Endothelial cell of umbilical vein (primary cell): Measurements from ENCODE around the gene TMEM233. TPM values are rescaled to one million over a fixed set of nuclear protein-coding genes. Genes with fewer than 3 reads are reported as not detected.

Experiments
- BruUV-seq: library from RNA; stranded (reverse); fragments of 400-500 nt; replicated peaks from 2 replicates; lab custom pipeline; 2021; lab: Mats Ljungman, UMichigan
- CTCF ChIA-PET: fragments of 300-600, 350-600 bp; sonication (Branson Sonifier 250); formaldehyde crosslinking; loops from one replicate; lab custom pipeline; 2021; ENCODE audit warnings: antibody characterized with exemption, inconsistent platforms; lab: Charles Lee
- POLR2A ChIA-PET: fragments of 300-600, 350-600 bp; sonication (Branson Sonifier 250); formaldehyde crosslinking; loops from one replicate; lab custom pipeline; 2021; ENCODE audit warnings: antibody characterized with exemption, inconsistent platforms; lab: Charles Lee
- DNase-seq: peaks from one replicate; pipeline ENCODE4 v3.0.0-alpha.2; 2011; ENCODE audit warnings: low read depth, low spot score
- FAIRE-seq: peaks from 2 replicates; lab custom pipeline; 2011; peaks lifted over from hg19 to GRCh38; lab: Jason Lieb, UNC
- H2AFZ ChIP-seq: 2 replicates; pipeline ENCODE4 v1.6.0; 2012; ENCODE audit warnings: low read depth, low read length, control low read depth, inconsistent platforms
- H3K27ac ChIP-seq: 2 replicates; pipeline ENCODE4 v1.5.1; 2011; ENCODE audit warnings: low read depth, mild to moderate bottlenecking, control low read depth, low read length, moderate library complexity; ENCODE audit not compliant: insufficient read depth
- H3K27me3 ChIP-seq, 2 experiments: 2 replicates each; pipeline versions ENCODE4 v1.6.0 to v1.6.1; 2011; ENCODE audit warnings: low read length in 2 of 2, mixed read lengths in 1 of 2; ENCODE audit not compliant: control insufficient read depth in 2 of 2, insufficient read depth in 2 of 2
- H3K36me3 ChIP-seq, 2 experiments: 2 replicates in 1 of 2; 3 replicates in 1 of 2; pipeline ENCODE4 v1.5.1; 2011; ENCODE audit warnings: low read length in 2 of 2, mild to moderate bottlenecking in 1 of 2, moderate library complexity in 1 of 2; ENCODE audit not compliant: control insufficient read depth in 2 of 2, insufficient read depth in 2 of 2; ENCODE audit errors: extremely low read depth in 1 of 2
- H3K4me1 ChIP-seq: 3 replicates; pipeline ENCODE4 v1.5.1; 2011; ENCODE audit warnings: mild to moderate bottlenecking, low read length; ENCODE audit not compliant: control insufficient read depth, insufficient read depth; ENCODE audit errors: extremely low read depth
- H3K4me2 ChIP-seq: 2 replicates; pipeline ENCODE4 v1.6.1; 2011; ENCODE audit warnings: low read length, control low read depth, mixed read lengths; ENCODE audit not compliant: insufficient read depth
- H3K4me3 ChIP-seq, 3 experiments: fragments of 200-600 bp in 1 of 3; sonication (generic), shearing (Covaris generic) in 1 of 3; replicated peaks in 1 of 3; 2 replicates each; pipeline ENCODE4 v1.5.1; 2011 to 2016; ENCODE audit warnings: control low read depth in 3 of 3, low read length in 3 of 3, mild to moderate bottlenecking in 2 of 3, inconsistent platforms in 1 of 3, low read depth in 1 of 3, moderate library complexity in 1 of 3; ENCODE audit not compliant: insufficient read depth in 1 of 3
- H3K79me2 ChIP-seq: 2 replicates; pipeline ENCODE4 v1.6.0; 2012; ENCODE audit warnings: low read length, inconsistent platforms; ENCODE audit not compliant: control insufficient read depth, insufficient read depth
- H3K9ac ChIP-seq: replicated peaks from 2 replicates; pipeline ENCODE3; 2011; ENCODE audit warnings: low read length, control low read depth; ENCODE audit not compliant: insufficient read depth; ENCODE audit errors: extremely low read depth
- H3K9me1 ChIP-seq: replicated peaks from 3 replicates; pipeline ENCODE4 v1.6.0; 2011; ENCODE audit warnings: mild to moderate bottlenecking, low read length; ENCODE audit not compliant: control insufficient read depth, insufficient read depth; ENCODE audit errors: extremely low read depth
- H3K9me3 ChIP-seq: replicated peaks from 2 replicates; pipeline ENCODE4 v1.5.1; 2012; ENCODE audit warnings: low read length, inconsistent platforms; ENCODE audit not compliant: control insufficient read depth, insufficient read depth
- H4K20me1 ChIP-seq: replicated peaks from 2 replicates; pipeline ENCODE3; 2011; ENCODE audit warnings: mild to moderate bottlenecking, low read length; ENCODE audit not compliant: control insufficient read depth, insufficient read depth; ENCODE audit errors: extremely low read depth
- CTCF ChIP-seq, 2 donors: IDR thresholded peaks; 1 replicate in 1 of 2; 2 replicates in 1 of 2; pipeline ENCODE4 v1.5.1; 2011; ENCODE audit warnings: low read length in 2 of 2, mild to moderate bottlenecking in 2 of 2, moderate library complexity in 2 of 2, control low read depth in 1 of 2, inconsistent platforms in 1 of 2, low read depth in 1 of 2; ENCODE audit not compliant: insufficient read depth in 1 of 2; ENCODE audit errors: extremely low read depth in 1 of 2
- EZH2 ChIP-seq: IDR thresholded peaks from 2 replicates; pipeline ENCODE4 v1.6.1; 2012; ENCODE audit warnings: borderline replicate concordance, low read depth, mild to moderate bottlenecking, moderate library complexity, low read length, inconsistent platforms; ENCODE audit not compliant: severe bottlenecking
- FOS ChIP-seq: IDR thresholded peaks from 2 replicates; pipeline ENCODE4 v1.6.1; 2011; ENCODE audit warnings: mild to moderate bottlenecking, low read length, moderate library complexity, borderline replicate concordance; ENCODE audit not compliant: insufficient read depth
- GATA2 ChIP-seq: IDR thresholded peaks from 2 replicates; pipeline ENCODE4 v1.7.0; 2011; ENCODE audit warnings: low read depth, mild to moderate bottlenecking, moderate library complexity, mixed read lengths, low read length; ENCODE audit not compliant: insufficient read length, insufficient read depth
- JUN ChIP-seq: IDR thresholded peaks from 2 replicates; pipeline ENCODE4 v1.6.1; 2011; ENCODE audit warnings: borderline replicate concordance, low read depth; ENCODE audit not compliant: insufficient read length, insufficient read depth
- MAX ChIP-seq: IDR thresholded peaks from 2 replicates; pipeline ENCODE4 v1.6.1; 2011; ENCODE audit not compliant: insufficient read depth, insufficient read length
- MYC ChIP-seq: IDR thresholded peaks from one replicate; pipeline ENCODE4 v1.6.1; 2011; ENCODE audit warnings: mild to moderate bottlenecking, low read depth, low read length
- POLR2A ChIP-seq: IDR thresholded peaks from 2 replicates; pipeline ENCODE4 v1.6.1; 2012; ENCODE audit warnings: low read depth, mild to moderate bottlenecking, control low read depth, low read length
- POLR2AphosphoS5 ChIP-seq: IDR thresholded peaks from 2 replicates; pipeline ENCODE4 v1.6.1; 2012; ENCODE audit warnings: low read depth, mild to moderate bottlenecking, control low read depth, low read length, moderate library complexity; ENCODE audit not compliant: insufficient read depth
- dilution Hi-C: fragments of 300-500 bp; cut with MboI; formaldehyde crosslinking; loops from one replicate; pipeline ENCODE4 v1.15.0; 2019; ENCODE audit warnings: low sequenced_read_pairs; ENCODE audit not compliant: extremely low pct_ligation_motif_present
- intact Hi-C: fragments of 100-400 bp; cut with micrococcal nuclease; formaldehyde crosslinking; loops from one replicate; pipeline ENCODE4 v1.10.0; 2022
- polyA plus RNA-seq, 4 experiments: library from polyadenylated mRNA; depleted of rRNA in 3 of 4; stranded (reverse) in 3 of 4; unstranded in 1 of 4; fragments of >200 nt; gene quantifications; 2 replicates each; pipeline versions ENCODE4 v1.2.1 to v1.2.3, GENCODE V29; 2011 to 2012; ENCODE audit warnings: missing spikeins in 1 of 4
- total RNA-seq: library from RNA; stranded (reverse); gene quantifications from 2 replicates; pipeline ENCODE4 v1.2.3, GENCODE V29; 2021

Gene TMEM233
- total and polyA plus RNA-seq, 2 donors (not counting 3 experiments of a cell fraction or from before 2014, with no cell fraction given) = 0.01 TPM; not detected in 1

- intact Hi-C loops = no loop called here
- H3K27ac ChIP-seq = no peak overlapping the region
- FAIRE-seq = no peak
- ChIA-PET CTCF (interaction anchor here (1.6 to 1.7 kb wide), 2 partner anchors 46 to 176 kb away, joined by 3 to 5 read pairs; no protein-coding TSS in a partner anchor), POLR2A (interaction anchor here (0.7 kb wide), 1 partner anchor 57 kb away, joined by 4 read pairs; no protein-coding TSS in a partner anchor)
- dilution Hi-C loops = no loop called here
- H2AFZ ChIP-seq = no peak overlapping the region
- H4K20me1 ChIP-seq = no peaks in the 10 kb centered on the region
- no peaks in the 10 kb centered on the region for H3K36me3 ChIP-seq
- BruUV-seq = no TSS peak
- no peak overlapping the region for H3K4me2 ChIP-seq
- no peaks in the 10 kb centered on the region for H3K79me2 ChIP-seq
- H3K27me3 ChIP-seq = peaks cover 0 to 3% of the 10 kb centered on the region in 2 experiments
- H3K9ac ChIP-seq = no peak overlapping the region
- no peak overlapping the region for H3K4me3 ChIP-seq
- no peak for DNase-seq
- H3K9me1 ChIP-seq = no peaks in the 10 kb centered on the region
- no peak for TF ChIP-seq MAX
- no peaks in the 10 kb centered on the region for H3K9me3 ChIP-seq
- H3K4me1 ChIP-seq = no peaks in the 10 kb centered on the region
These were observed 26.9 kb downstream of the TMEM233 start for GRCh38 chr12:119620490-119620889.

GRCh38 chr12:119621878-119622277 is 28.3 kb downstream of the TMEM233 start:
- Histone ChIP-seq H3K4me1 (no peaks in the 10 kb centered on the region), H3K27ac (no peak overlapping the region), H4K20me1 (no peaks in the 10 kb centered on the region), H3K9me1 (no peaks in the 10 kb centered on the region), H3K27me3 (peaks cover 0 to 3% of the 10 kb centered on the region in 2 experiments), H2AFZ (no peak overlapping the region), H3K9me3 (no peaks in the 10 kb centered on the region), H3K79me2 (no peaks in the 10 kb centered on the region), H3K4me3 (no peak overlapping the region), H3K9ac (no peak overlapping the region), H3K36me3 (no peaks in the 10 kb centered on the region), H3K4me2 (no peak overlapping the region)
- ChIA-PET POLR2A (no interaction called here), CTCF (interaction anchor here (1.6 kb wide), 1 partner anchor 44 kb away, joined by 3 read pairs; no protein-coding TSS in a partner anchor)
- BruUV-seq = no TSS peak
- intact Hi-C loops = no loop called here
- dilution Hi-C loops = no loop called here
- DNase-seq = no peak
- no peak for FAIRE-seq
- TF ChIP-seq CTCF (IDR thresholded peaks at IDR 0.05; ENCODE audit: extremely low read depth in 1 of 2, insufficient read depth in 1 of 2, low read depth in 1 of 2, low read length in 2 of 2) = no peak
- TF ChIP-seq EZH2 = no peak
- TF ChIP-seq MAX = no peak
- no peak for TF ChIP-seq FOS
- TF ChIP-seq GATA2 = no peak
- no peak for TF ChIP-seq POLR2A
- TF ChIP-seq JUN = no peak
- no peak for TF ChIP-seq POLR2AphosphoS5
- no peak for TF ChIP-seq MYC
